T-helper 2 cell (primary cell): ENCODE measurements around the gene BCS1L.

Experiments used
- DNase-seq, 5 experiments: peaks; one replicate each; pipeline versions ENCODE4 v3.0.0 to v3.0.0-alpha.2; 2012 to 2022

BCS1L gene

GRCh38 chr2:218662377-218662776 lies 2.9 kb downstream of the BCS1L start:
- no peak for DNase-seq

- DNase-seq, result no peak
Measured at GRCh38 chr2:218662827-218663226, 3.3 kb downstream of the BCS1L start.

- no peak for DNase-seq
Measured at GRCh38 chr2:218663901-218664300, 4.4 kb downstream of the BCS1L start.

- DNase-seq, result no peak
Measured at GRCh38 chr2:218664653-218665052, 5.2 kb downstream of the BCS1L start.

GRCh38 chr2:218671097-218671653 lies 11.7 kb downstream of the BCS1L start:
- no peak for DNase-seq

- DNase-seq, result peak; percentile 52 to 89 (median 74)
Measured at GRCh38 chr2:218671654-218672566, 12.4 kb downstream of the BCS1L start, which contains the start of the genes RNF25 and STK36. Gene RNF25, minus strand, starts transcription at chr2:218672002. Its CDS starts 32 bp downstream, at chr2:218671970. Gene STK36, plus strand, starts transcription at chr2:218672086. Its CDS starts 744 bp downstream, at chr2:218672830.

GRCh38 chr2:218679119-218679518 lies 19.6 kb downstream of the BCS1L start:
- no peak for DNase-seq

GRCh38 chr2:218680061-218680460 lies 20.6 kb downstream of the BCS1L start:
- no peak for DNase-seq

- DNase-seq, result peak in 1 of 5 experiments; percentile 55
Measured at GRCh38 chr2:218687400-218688060, 28.0 kb downstream of the BCS1L start.

GRCh38 chr2:218691234-218691633 lies 31.8 kb downstream of the BCS1L start:
- no peak for DNase-seq

- DNase-seq, result no peak
Measured at GRCh38 chr2:218694405-218695145, 35.1 kb downstream of the BCS1L start.

- DNase-seq, result no peak
Measured at GRCh38 chr2:218698885-218699284, 39.4 kb downstream of the BCS1L start.

- DNase-seq, result no peak
Measured at GRCh38 chr2:218701806-218702205, 42.3 kb downstream of the BCS1L start.

- DNase-seq, result no peak
Measured at GRCh38 chr2:218703341-218703740, 43.9 kb downstream of the BCS1L start.

GRCh38 chr2:218708086-218708485 lies 48.6 kb downstream of the BCS1L start:
- DNase-seq, result peak in 1 of 5 experiments; percentile 77

GRCh38 chr2:218709908-218710307 lies 50.4 kb downstream of the BCS1L start:
- DNase-seq, result no peak

- DNase-seq, result no peak
Measured at GRCh38 chr2:218710334-218710686, 50.8 kb downstream of the BCS1L start.

GRCh38 chr2:218710687-218711549 lies 51.4 kb downstream of the BCS1L start, which contains the start of gene TTLL4:
Gene TTLL4, plus strand, starts transcription at chr2:218710835. Its CDS starts 26,842 bp downstream, at chr2:218737677.
- peak; percentile 97 to 99 (median 98) for DNase-seq

GRCh38 chr2:218711550-218711929 lies 52.1 kb downstream of the BCS1L start:
- no peak for DNase-seq
